Calu3 (cell line): Measurements from ENCODE around the gene DUSP16. TPM values are rescaled to one million over a fixed set of nuclear protein-coding genes. Genes with fewer than 3 reads are reported as not detected.
A peak's percentile ranks its signal among the peaks of the same experiment; 100 is the strongest.

Experiments used
- BruUV-seq: library from RNA; stranded (reverse); fragments of 400-500 nt; replicated peaks from 2 replicates; lab custom pipeline; 2021; lab: Mats Ljungman, UMichigan
- CTCF ChIA-PET: fragments of 300-600 bp; sonication (Branson Sonifier 250); formaldehyde crosslinking; loops from one replicate; lab custom pipeline; 2022; ENCODE audit warnings: antibody characterized with exemption; lab: Charles Lee
- DNase-seq: peaks from one replicate; pipeline ENCODE4 v3.0.0; 2022
- H3K27ac Mint-ChIP-seq: one replicate; pipeline ENCODE4 v1.8.0; 2022; ENCODE audit warnings: mixed read lengths; ENCODE audit not compliant: unreplicated experiment
- H3K27me3 Mint-ChIP-seq: one replicate; pipeline ENCODE4 v1.8.0; 2022; ENCODE audit warnings: mixed read lengths; ENCODE audit not compliant: unreplicated experiment
- H3K36me3 Mint-ChIP-seq: one replicate; pipeline ENCODE4 v1.8.0; 2022; ENCODE audit warnings: mild to moderate bottlenecking, moderate library complexity, mixed read lengths; ENCODE audit not compliant: insufficient read depth, unreplicated experiment
- H3K4me1 Mint-ChIP-seq: one replicate; pipeline ENCODE4 v1.8.0; 2022; ENCODE audit warnings: mild to moderate bottlenecking, low read depth, mixed read lengths; ENCODE audit not compliant: unreplicated experiment
- H3K4me3 Mint-ChIP-seq: one replicate; pipeline ENCODE4 v1.8.0; 2022; ENCODE audit warnings: mild to moderate bottlenecking, low read depth, moderate library complexity, mixed read lengths; ENCODE audit not compliant: unreplicated experiment
- H3K9me3 Mint-ChIP-seq: one replicate; pipeline ENCODE4 v1.8.0; 2022; ENCODE audit warnings: low read depth, mixed read lengths; ENCODE audit not compliant: unreplicated experiment
- intact Hi-C: fragments of 100-400 bp; cut with micrococcal nuclease; formaldehyde crosslinking; loops from one replicate; pipeline ENCODE4 v1.10.0; 2022; ENCODE audit not compliant: unreplicated experiment
- total RNA-seq: library from RNA; stranded (reverse); gene quantifications from 2 replicates; pipeline ENCODE4 v1.2.3, GENCODE V29; 2022
- TF ChIP-seq, protein P1 (sequence below): fragments of 200-600 bp; IDR thresholded peaks from one replicate; pipeline ENCODE4 v1.8.0; 2022; ENCODE audit warnings: antibody characterized with exemption; ENCODE audit not compliant: unreplicated experiment

DUSP16 gene
- total RNA-seq, 1 experiment from 2014 or later = 25.8 TPM

DNA sequence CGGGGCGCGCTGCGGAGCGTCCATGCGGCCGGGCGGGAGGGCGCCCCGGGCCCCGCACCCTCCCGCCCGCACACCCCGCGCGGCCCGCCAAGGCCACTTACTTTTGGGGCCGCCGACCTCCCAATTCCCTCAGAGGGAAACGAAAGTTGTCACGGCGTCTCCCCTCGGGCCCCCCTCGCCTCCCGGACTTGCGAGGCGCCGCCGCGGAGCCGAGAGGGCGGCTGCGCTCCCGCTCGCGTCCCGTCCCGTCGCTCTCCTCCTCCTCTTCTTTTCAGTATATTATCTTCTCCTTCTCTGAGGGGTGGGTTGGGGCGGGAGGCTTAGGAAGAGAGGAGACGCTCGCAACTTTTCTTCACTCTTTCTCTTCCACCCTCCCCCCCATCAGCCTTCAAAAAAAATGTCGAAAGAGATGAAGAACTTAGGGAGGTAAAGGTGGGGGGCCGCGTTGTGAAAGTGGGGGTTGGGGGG is 613 bp downstream of the DUSP16 start:
- intact Hi-C loops = loop anchor here (5.0 kb wide), 4 partner anchors 95 to 165 kb away; partner anchors contain the start of gene CDKN1B
- H3K27ac Mint-ChIP-seq = peak overlapping the region; percentile 93
- H3K4me1 Mint-ChIP-seq = peaks cover 31% of the 10 kb centered on the region
- no peaks in the 10 kb centered on the region for H3K9me3 Mint-ChIP-seq
- peak overlapping the region; percentile 66 for H3K4me3 Mint-ChIP-seq
- DNase-seq = no peak
- BruUV-seq = no TSS peak
- H3K36me3 Mint-ChIP-seq = peaks cover 46% of the 10 kb centered on the region
- CTCF ChIA-PET = interaction anchor here (1.2 kb wide), 1 partner anchor 185 kb away, joined by 3 read pairs; no protein-coding TSS in a partner anchor
- TF ChIP-seq, protein P1, sequence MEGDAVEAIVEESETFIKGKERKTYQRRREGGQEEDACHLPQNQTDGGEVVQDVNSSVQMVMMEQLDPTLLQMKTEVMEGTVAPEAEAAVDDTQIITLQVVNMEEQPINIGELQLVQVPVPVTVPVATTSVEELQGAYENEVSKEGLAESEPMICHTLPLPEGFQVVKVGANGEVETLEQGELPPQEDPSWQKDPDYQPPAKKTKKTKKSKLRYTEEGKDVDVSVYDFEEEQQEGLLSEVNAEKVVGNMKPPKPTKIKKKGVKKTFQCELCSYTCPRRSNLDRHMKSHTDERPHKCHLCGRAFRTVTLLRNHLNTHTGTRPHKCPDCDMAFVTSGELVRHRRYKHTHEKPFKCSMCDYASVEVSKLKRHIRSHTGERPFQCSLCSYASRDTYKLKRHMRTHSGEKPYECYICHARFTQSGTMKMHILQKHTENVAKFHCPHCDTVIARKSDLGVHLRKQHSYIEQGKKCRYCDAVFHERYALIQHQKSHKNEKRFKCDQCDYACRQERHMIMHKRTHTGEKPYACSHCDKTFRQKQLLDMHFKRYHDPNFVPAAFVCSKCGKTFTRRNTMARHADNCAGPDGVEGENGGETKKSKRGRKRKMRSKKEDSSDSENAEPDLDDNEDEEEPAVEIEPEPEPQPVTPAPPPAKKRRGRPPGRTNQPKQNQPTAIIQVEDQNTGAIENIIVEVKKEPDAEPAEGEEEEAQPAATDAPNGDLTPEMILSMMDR = no peak
- no peaks in the 10 kb centered on the region for H3K27me3 Mint-ChIP-seq

DNA sequence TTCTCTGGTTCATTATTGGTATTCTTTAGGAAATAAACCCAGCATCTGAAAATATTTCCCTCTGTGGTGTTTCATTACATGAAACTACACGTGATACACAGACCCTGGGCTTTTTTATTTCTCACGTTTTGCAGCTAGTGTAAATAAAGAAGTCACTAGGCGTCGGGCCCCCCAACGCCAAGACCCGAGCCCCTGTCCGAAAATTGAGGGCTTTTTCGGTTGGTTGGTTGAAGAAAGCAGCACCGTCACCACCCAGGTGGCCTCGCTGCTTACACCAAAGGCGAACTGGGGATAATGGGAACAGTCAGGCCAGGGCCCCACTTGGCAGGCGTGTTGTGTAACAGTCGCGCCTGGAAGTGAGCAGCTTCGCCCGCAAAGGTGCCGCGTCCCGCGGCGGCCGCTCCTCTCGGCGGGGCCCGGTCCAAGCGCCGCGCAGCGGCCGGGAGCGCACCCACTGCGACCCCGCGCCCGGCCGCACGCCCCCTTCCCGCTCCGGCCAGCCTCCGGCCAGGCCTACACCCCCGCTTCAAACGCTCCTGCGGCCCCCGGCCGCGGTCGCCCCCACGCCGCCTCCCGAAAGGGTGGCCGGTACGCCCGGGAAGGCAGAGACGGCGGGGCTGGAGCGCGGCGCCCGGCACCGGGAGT is 1.2 kb downstream of the DUSP16 start:
- Mint-ChIP-seq H3K36me3 (peaks cover 46% of the 10 kb centered on the region), H3K27me3 (no peaks in the 10 kb centered on the region), H3K4me1 (peaks cover 31% of the 10 kb centered on the region), H3K4me3 (peak overlapping the region; percentile 66), H3K27ac (peak overlapping the region; percentile 93), H3K9me3 (no peaks in the 10 kb centered on the region)
- intact Hi-C loops = loop anchor here (2.0 to 5.0 kb wide), 6 partner anchors 29 to 164 kb away; partner anchors contain the start of gene CDKN1B
- CTCF ChIA-PET = no interaction called here
- TF ChIP-seq, protein P1 = no peak
- TSS peak; percentile 99 for BruUV-seq
- peak; percentile 55 for DNase-seq

DNA sequence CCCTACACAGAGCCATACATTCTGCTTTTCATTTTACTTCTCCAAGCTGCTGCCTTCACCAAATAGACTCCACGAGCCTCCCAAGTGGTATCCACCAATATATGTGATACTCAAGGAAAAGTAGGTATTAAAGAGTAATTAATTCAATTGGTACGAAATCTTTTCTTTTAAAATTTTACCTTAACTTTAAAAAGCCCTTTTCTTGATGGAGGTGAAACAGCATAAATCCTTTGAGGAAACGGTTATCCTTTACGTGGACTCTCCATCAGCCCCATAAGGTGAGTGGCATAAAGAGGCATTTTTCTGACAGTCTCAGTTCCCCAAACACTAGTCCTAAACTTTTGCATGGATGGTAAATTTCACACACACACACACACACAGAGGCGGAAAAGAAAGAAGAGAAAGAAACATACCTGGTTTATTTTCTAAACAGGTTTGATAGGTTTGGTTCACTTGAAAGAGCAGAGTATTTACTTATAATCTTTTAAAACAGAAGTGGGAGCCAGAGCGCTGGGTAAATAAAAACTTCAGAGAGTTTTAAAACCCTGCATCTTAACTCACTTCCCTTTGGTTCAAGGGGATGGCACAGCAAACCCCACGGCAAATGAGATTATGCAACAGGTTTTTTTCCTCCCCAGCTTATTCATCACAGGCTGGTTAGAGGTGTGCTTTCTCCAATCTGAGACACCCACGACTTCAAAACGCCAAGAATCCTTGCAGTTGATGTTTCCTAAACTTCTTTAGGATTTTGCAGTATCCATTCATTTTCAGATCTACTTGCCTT is 1.9 kb downstream of the DUSP16 start:
- Mint-ChIP-seq H3K27me3 (no peaks in the 10 kb centered on the region), H3K36me3 (peaks cover 46% of the 10 kb centered on the region), H3K27ac (peak overlapping the region; percentile 80), H3K4me1 (peaks cover 31% of the 10 kb centered on the region), H3K9me3 (no peaks in the 10 kb centered on the region), H3K4me3 (peak overlapping the region; percentile 66)
- peak; percentile 39 for DNase-seq
- intact Hi-C loops = loop anchor here (2.0 to 5.0 kb wide), 6 partner anchors 28 to 163 kb away; partner anchors contain the start of gene CDKN1B
- CTCF ChIA-PET = no interaction called here
- BruUV-seq = TSS peak; percentile 64
- TF ChIP-seq, protein P1 = no peak

DNA sequence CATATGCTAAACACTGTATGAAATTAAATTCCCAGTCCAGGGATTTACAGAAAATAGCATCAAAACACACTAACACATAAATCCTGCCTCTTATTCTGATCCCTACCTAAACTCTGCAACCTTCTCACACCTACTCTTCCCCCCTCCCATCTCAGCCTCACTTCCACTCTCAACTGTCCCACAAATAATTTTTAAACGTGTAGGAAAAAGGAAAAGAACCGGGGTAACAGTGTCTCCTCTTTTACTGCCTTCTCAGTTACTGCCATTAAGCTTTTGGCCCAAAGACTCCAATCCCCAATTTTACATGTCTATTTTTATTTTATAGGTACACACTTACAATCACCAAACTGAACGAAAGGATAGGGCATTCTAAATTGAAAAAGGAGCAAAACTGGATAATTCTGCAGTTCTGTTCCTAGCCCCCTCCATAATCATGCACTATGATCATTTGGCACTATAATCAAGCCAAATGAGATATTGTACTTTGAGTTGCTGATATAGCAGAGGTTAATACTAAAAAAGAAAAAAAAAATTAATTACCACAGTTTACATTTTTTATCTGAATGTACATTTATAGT is 2.9 kb downstream of the DUSP16 start:
- Mint-ChIP-seq H3K27ac (peak overlapping the region; percentile 80), H3K27me3 (no peaks in the 10 kb centered on the region), H3K36me3 (peaks cover 46% of the 10 kb centered on the region), H3K4me3 (peak overlapping the region; percentile 66), H3K4me1 (peaks cover 31% of the 10 kb centered on the region), H3K9me3 (no peaks in the 10 kb centered on the region)
- no TSS peak for BruUV-seq
- DNase-seq = no peak
- TF ChIP-seq, protein P1 = no peak
- CTCF ChIA-PET = no interaction called here
- intact Hi-C loops = loop anchor here (2.0 to 5.0 kb wide), 6 partner anchors 27 to 163 kb away; partner anchors contain the start of gene CDKN1B
